Measurements from ENCODE around the gene PGRMC1. TPM values are rescaled to one million over a fixed set of nuclear protein-coding genes. Genes with fewer than 3 reads are reported as not detected.
A peak's percentile ranks its signal among the peaks of the same experiment; 100 is the strongest.
"Not testable (repeated sequence)": the region's sequence is repeated elsewhere in the genome, so short reads cannot be mapped to it uniquely, and the experiment has no call there.

PGRMC1 gene
- total RNA-seq, 1 experiment from 2014 or later: 83.3 TPM

DNA sequence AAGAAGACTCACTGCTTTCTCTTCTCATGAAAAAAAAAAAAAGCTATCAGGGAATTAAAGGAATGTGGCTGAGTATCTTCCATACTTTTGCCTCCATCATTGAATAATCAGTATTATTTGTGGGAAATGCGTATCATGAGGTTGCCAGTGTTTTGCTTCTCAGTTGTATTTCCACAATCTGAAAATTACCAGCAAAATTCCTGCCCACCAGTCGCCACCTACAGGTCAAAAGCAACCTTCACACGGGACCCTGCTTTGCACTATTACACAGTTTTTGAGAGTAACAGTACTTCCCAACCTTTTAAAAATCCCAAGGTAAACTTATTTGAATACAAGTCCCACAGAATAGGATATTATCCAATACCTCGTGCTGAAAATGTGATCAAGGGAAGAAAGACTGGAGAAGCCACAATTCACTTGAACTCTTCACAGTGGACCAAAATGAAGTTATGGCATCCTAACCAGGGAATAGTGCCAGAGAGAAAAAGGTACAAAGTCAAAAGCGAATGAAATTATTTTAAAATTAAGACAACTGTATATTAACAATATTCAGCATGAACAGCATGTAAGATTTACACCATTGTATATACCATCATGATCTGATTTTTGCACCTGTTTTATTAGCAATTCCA lies 30.4 kb downstream of the PGRMC1 start:
- no peak overlapping the region for H3K27ac ChIP-seq (ENCODE audit: low read length)
- DNase-seq (ENCODE audit: low read depth, low spot score) (peak; percentile 18), ATAC-seq (peak; percentile 88)
- peaks cover 7% of the 10 kb centered on the region for H3K27me3 ChIP-seq (ENCODE audit: control insufficient read depth, insufficient read depth, low read length)
- TF ChIP-seq TCF7L2 (IDR thresholded peaks at IDR 0.05; ENCODE audit: low read depth, low read length) (no peak), SIN3A (IDR thresholded peaks at IDR 0.05; ENCODE audit: borderline replicate concordance, insufficient read depth, low read depth, low read length) (no peak), POLR2AphosphoS5 (IDR thresholded peaks at IDR 0.05; ENCODE audit: low read depth, low read length) (no peak)
- TF ChIP-seq, protein P1, sequence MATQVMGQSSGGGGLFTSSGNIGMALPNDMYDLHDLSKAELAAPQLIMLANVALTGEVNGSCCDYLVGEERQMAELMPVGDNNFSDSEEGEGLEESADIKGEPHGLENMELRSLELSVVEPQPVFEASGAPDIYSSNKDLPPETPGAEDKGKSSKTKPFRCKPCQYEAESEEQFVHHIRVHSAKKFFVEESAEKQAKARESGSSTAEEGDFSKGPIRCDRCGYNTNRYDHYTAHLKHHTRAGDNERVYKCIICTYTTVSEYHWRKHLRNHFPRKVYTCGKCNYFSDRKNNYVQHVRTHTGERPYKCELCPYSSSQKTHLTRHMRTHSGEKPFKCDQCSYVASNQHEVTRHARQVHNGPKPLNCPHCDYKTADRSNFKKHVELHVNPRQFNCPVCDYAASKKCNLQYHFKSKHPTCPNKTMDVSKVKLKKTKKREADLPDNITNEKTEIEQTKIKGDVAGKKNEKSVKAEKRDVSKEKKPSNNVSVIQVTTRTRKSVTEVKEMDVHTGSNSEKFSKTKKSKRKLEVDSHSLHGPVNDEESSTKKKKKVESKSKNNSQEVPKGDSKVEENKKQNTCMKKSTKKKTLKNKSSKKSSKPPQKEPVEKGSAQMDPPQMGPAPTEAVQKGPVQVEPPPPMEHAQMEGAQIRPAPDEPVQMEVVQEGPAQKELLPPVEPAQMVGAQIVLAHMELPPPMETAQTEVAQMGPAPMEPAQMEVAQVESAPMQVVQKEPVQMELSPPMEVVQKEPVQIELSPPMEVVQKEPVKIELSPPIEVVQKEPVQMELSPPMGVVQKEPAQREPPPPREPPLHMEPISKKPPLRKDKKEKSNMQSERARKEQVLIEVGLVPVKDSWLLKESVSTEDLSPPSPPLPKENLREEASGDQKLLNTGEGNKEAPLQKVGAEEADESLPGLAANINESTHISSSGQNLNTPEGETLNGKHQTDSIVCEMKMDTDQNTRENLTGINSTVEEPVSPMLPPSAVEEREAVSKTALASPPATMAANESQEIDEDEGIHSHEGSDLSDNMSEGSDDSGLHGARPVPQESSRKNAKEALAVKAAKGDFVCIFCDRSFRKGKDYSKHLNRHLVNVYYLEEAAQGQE (IDR thresholded peaks at IDR 0.05; ENCODE audit: insufficient read depth in 1 of 2, low read depth in 2 of 2, low read length in 1 of 2): no peak
- TF ChIP-seq, protein P2, sequence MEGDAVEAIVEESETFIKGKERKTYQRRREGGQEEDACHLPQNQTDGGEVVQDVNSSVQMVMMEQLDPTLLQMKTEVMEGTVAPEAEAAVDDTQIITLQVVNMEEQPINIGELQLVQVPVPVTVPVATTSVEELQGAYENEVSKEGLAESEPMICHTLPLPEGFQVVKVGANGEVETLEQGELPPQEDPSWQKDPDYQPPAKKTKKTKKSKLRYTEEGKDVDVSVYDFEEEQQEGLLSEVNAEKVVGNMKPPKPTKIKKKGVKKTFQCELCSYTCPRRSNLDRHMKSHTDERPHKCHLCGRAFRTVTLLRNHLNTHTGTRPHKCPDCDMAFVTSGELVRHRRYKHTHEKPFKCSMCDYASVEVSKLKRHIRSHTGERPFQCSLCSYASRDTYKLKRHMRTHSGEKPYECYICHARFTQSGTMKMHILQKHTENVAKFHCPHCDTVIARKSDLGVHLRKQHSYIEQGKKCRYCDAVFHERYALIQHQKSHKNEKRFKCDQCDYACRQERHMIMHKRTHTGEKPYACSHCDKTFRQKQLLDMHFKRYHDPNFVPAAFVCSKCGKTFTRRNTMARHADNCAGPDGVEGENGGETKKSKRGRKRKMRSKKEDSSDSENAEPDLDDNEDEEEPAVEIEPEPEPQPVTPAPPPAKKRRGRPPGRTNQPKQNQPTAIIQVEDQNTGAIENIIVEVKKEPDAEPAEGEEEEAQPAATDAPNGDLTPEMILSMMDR (IDR thresholded peaks at IDR 0.05): peak; percentile 86
- CTCF ChIA-PET: interaction anchor here (0.6 kb wide), 1 partner anchor 147 kb away, joined by 10 read pairs; no protein-coding TSS in a partner anchor
- in situ Hi-C loops (cut with HindIII; ENCODE audit: low pct_unique_long_range_greater_than_20kb, low sequenced_read_pairs) (no loop called here), intact Hi-C loops (cut with micrococcal nuclease; ENCODE audit: unreplicated experiment) (no loop called here)
- no TSS peak for BruUV-seq (replicated peaks)
- H3K4me1 ChIP-seq (ENCODE audit: control insufficient read depth, insufficient read depth, low read length): no peaks in the 10 kb centered on the region
- no peaks in the 10 kb centered on the region for H3K9me3 ChIP-seq (ENCODE audit: control insufficient read depth, insufficient read depth, low read depth, low read length)
- H3K4me3 ChIP-seq (ENCODE audit: low read depth in 2 of 2, low read length in 2 of 2): no peak overlapping the region
- POLR2A ChIA-PET: interaction anchor here (0.6 kb wide), 1 partner anchor 140 kb away, joined by 6 read pairs; no protein-coding TSS in a partner anchor
- no peaks in the 10 kb centered on the region for H3K36me3 ChIP-seq (ENCODE audit: control insufficient read depth, insufficient read depth, low read length)

DNA sequence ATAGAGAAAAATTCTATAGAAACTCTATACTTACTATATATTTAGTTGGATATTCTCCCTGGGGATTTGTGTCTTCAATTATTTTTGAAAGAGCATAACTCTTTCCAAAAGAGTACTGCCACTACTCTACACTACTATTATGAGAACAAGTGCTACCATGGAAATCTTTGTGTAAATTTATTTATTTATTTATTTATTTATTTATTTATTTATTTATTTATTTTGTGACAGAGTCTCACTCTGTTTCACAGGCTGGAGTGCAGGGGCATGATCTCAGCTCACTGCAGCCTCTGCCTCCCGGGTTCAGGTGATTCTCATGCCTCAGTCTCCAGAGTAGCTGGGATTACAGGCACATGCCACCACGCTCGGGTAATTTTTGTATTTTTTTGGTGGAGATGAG lies 31.0 kb downstream of the PGRMC1 start:
- H3K9me3 ChIP-seq (ENCODE audit: control insufficient read depth, insufficient read depth, low read depth, low read length); H3K36me3 ChIP-seq (ENCODE audit: control insufficient read depth, insufficient read depth, low read length); DNase-seq (ENCODE audit: low read depth, low spot score); H3K27me3 ChIP-seq (ENCODE audit: control insufficient read depth, insufficient read depth, low read length); H3K4me3 ChIP-seq (ENCODE audit: low read depth in 2 of 2, low read length in 2 of 2); H3K27ac ChIP-seq (ENCODE audit: low read length); POLR2A ChIA-PET; CTCF ChIA-PET; ATAC-seq; intact Hi-C loops (cut with micrococcal nuclease; ENCODE audit: unreplicated experiment); BruUV-seq (replicated peaks); H3K4me1 ChIP-seq (ENCODE audit: control insufficient read depth, insufficient read depth, low read length); in situ Hi-C loops (cut with HindIII; ENCODE audit: low pct_unique_long_range_greater_than_20kb, low sequenced_read_pairs): not testable (repeated sequence)

DNA sequence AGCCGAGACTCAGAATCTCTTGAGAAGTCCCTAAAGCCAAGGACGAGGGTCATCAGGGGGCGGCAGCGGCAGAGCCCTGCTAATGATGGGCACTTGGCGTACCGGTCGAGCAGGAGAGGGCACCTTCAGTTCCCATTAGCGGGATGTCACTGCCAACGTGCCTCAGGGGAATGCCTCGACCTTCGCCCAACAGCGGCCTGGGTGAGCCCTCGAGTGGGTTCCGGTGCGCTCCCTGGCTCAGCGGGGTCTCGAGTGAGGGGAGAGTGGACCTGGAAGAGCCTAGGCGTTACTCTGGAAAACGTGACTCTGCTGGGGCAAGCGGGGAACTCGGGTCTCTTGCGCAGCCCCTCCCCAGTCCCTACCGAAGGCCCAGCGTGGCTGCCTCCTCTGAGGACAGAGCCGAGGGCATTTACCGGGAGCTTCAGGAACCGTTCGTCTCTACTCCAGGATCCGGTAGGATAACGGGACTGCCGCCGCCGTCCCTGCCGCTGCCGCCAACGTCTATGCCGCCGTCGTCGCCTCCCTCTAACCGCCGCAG lies 36.9 kb downstream of the PGRMC1 start:
- in situ Hi-C loops (cut with HindIII; ENCODE audit: low pct_unique_long_range_greater_than_20kb, low sequenced_read_pairs): no loop called here
- no peaks in the 10 kb centered on the region; the same call in 1 of the 2 replicates for H3K27me3 ChIP-seq (ENCODE audit: control insufficient read depth, insufficient read depth, low read length)
- ATAC-seq (no peak), DNase-seq (ENCODE audit: low read depth, low spot score) (no peak)
- no peak overlapping the region for H3K27ac ChIP-seq (ENCODE audit: low read length)
- H3K36me3 ChIP-seq (ENCODE audit: control insufficient read depth, insufficient read depth, low read length): no peaks in the 10 kb centered on the region
- no peak for TF ChIP-seq TCF7L2 (IDR thresholded peaks at IDR 0.05; ENCODE audit: low read depth, low read length)
- TF ChIP-seq SIN3A (IDR thresholded peaks at IDR 0.05; ENCODE audit: borderline replicate concordance, insufficient read depth, low read depth, low read length): no peak
- no peak for TF ChIP-seq POLR2AphosphoS5 (IDR thresholded peaks at IDR 0.05; ENCODE audit: low read depth, low read length)
- TF ChIP-seq, protein P1 (IDR thresholded peaks at IDR 0.05; ENCODE audit: insufficient read depth in 1 of 2, low read depth in 2 of 2, low read length in 1 of 2): no peak
- TF ChIP-seq, protein P2 (IDR thresholded peaks at IDR 0.05): no peak
- H3K4me3 ChIP-seq (ENCODE audit: low read depth in 2 of 2, low read length in 2 of 2): no peak overlapping the region
- ChIA-PET POLR2A (interaction anchor here (0.6 kb wide), 1 partner anchor 74 kb away, joined by 3 read pairs; no protein-coding TSS in a partner anchor), CTCF (no interaction called here)
- H3K9me3 ChIP-seq (ENCODE audit: control insufficient read depth, insufficient read depth, low read depth, low read length): no peaks in the 10 kb centered on the region
- BruUV-seq (replicated peaks): no TSS peak
- no peaks in the 10 kb centered on the region; the same call in 1 of the 2 replicates for H3K4me1 ChIP-seq (ENCODE audit: control insufficient read depth, insufficient read depth, low read length)
- intact Hi-C loops (cut with micrococcal nuclease; ENCODE audit: unreplicated experiment): no loop called here

Measured in Panc1 (cell line).